Measurements from ENCODE around the gene SLC31A1. TPM values are rescaled to one million over a fixed set of nuclear protein-coding genes. Genes with fewer than 3 reads are reported as not detected.

SLC31A1 gene
- total and polyA plus RNA-seq, 2 of the 8 experiments (the other 6 are each of a cell fraction or from before 2014, with no cell fraction given): 23.9 to 40.8 TPM

DNA sequence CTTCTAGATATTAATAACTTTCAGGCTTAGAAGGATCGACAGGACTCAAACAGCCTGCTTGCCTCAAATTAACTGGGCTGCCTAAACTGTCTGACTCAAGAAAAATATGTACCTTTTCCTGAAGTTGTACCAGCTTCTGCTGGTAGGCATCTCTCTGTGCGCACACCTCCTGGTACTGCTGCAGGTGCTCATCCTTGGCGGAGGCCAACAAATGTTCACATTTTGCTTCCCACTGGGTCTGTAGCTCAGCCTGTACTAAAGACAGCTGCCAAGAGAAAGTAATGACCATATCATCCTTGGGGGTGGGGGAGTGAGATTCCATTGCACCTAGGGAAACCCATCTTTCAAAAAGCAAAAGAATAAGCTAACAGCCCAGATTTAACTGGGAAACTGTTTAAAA lies 48.0 kb upstream of the SLC31A1 start:
- Histone ChIP-seq H3K4ac (replicated peaks; ENCODE audit: insufficient read length, low read depth, low read length) (no peak overlapping the region), H2BK12ac (ENCODE audit: low read depth, low read length) (no peak overlapping the region), H2AK5ac (ENCODE audit: low read depth, low read length) (no peak overlapping the region), H3K18ac (ENCODE audit: extremely low read depth, low read length) (no peak overlapping the region), H2BK15ac (ENCODE audit: low read length) (no peak overlapping the region), H3K27me3 (replicated peaks in 1 of 4; ENCODE audit: control insufficient read depth in 3 of 4, extremely low read depth in 1 of 4, insufficient read depth in 3 of 4, low read length in 3 of 4) (no peaks in the 10 kb centered on the region), H3K79me1 (ENCODE audit: low read depth, low read length) (no peaks in the 10 kb centered on the region), H3K23me2 (ENCODE audit: low read depth, low read length) (no peaks in the 10 kb centered on the region), H4K5ac (ENCODE audit: insufficient read length, low read depth, low read length) (no peak overlapping the region), H3K14ac (ENCODE audit: insufficient read length) (no peak overlapping the region), H3K56ac (replicated peaks; ENCODE audit: insufficient read length, low read depth, low read length) (no peak overlapping the region), H2BK5ac (ENCODE audit: low read depth, low read length) (no peak overlapping the region), H3K79me2 (ENCODE audit: control insufficient read depth in 1 of 2, insufficient read depth in 2 of 2, low read length in 2 of 2) (no peaks in the 10 kb centered on the region), H3K36me3 (ENCODE audit: control insufficient read depth in 2 of 4, insufficient read depth in 4 of 4, low read length in 3 of 4) (peaks cover 10 to 52% (median 34%) of the 10 kb centered on the region in 4 experiments; a peak in 7 of 8 replicates), H4K8ac (ENCODE audit: extremely low read depth, insufficient read depth, low read length) (no peak overlapping the region), H3K4me3 (ENCODE audit: extremely low read depth in 1 of 4, insufficient read depth in 2 of 4, low read depth in 3 of 4, low read length in 4 of 4) (no peak overlapping the region), H2BK120ac (replicated peaks; ENCODE audit: low read depth, low read length) (no peak overlapping the region), H4K91ac (replicated peaks; ENCODE audit: insufficient read length, low read length) (no peak overlapping the region), H3K4me2 (ENCODE audit: insufficient read depth in 1 of 2, low read depth in 2 of 2, low read length in 2 of 2) (no peak overlapping the region), H3K27ac (ENCODE audit: low read depth, low read length) (no peak overlapping the region), H3K9ac (replicated peaks in 1 of 4; ENCODE audit: extremely low read depth in 1 of 4, low read depth in 3 of 4, low read length in 3 of 4) (no peak overlapping the region), H3K9me3 (ENCODE audit: insufficient read depth in 2 of 2, low read depth in 1 of 2, low read length in 1 of 2) (no peaks in the 10 kb centered on the region), H2AFZ (ENCODE audit: low read length) (no peak overlapping the region), H4K20me1 (replicated peaks in 1 of 2; ENCODE audit: control insufficient read depth in 1 of 2, insufficient read depth in 2 of 2, low read length in 2 of 2) (no peaks in the 10 kb centered on the region), H3K23ac (ENCODE audit: insufficient read length) (no peak overlapping the region), H3K4me1 (replicated peaks in 1 of 4; ENCODE audit: control insufficient read depth in 3 of 4, insufficient read depth in 4 of 4, low read length in 3 of 4) (no peaks in the 10 kb centered on the region), H2BK20ac (ENCODE audit: low read length) (no peak overlapping the region)
- DNase-seq (ENCODE audit: low read depth in 1 of 2, low spot score in 2 of 2) (no peak), FAIRE-seq (no peak)
- WGBS, 2 experiments (ENCODE audit: extremely low coverage in 1 of 2, insufficient coverage in 1 of 2, insufficient read length in 1 of 2, insufficient replicate concordance in 2 of 2, low coverage in 1 of 2, low lambda C conversion rate in 2 of 2, missing lambda C conversion rate in 1 of 2): 90% methylated on average over 3 of the region's 3 CpGs; no CpG with 5 or more reads in 1 of the 2 experiments
- POLR2A ChIA-PET (ENCODE audit: partially characterized antibody): interaction anchor here (0.9 kb wide), 1 partner anchor 11 kb away, joined by 3 read pairs; no protein-coding TSS in a partner anchor
- CTCF ChIA-PET (ENCODE audit: partially characterized antibody): interaction anchor here (1.0 to 2.1 kb wide), 4 partner anchors 12 to 251 kb away, joined by 3 to 7 read pairs (median 4); partner anchors contain the start of gene SLC31A2
- TF ChIP-seq, protein P1, sequence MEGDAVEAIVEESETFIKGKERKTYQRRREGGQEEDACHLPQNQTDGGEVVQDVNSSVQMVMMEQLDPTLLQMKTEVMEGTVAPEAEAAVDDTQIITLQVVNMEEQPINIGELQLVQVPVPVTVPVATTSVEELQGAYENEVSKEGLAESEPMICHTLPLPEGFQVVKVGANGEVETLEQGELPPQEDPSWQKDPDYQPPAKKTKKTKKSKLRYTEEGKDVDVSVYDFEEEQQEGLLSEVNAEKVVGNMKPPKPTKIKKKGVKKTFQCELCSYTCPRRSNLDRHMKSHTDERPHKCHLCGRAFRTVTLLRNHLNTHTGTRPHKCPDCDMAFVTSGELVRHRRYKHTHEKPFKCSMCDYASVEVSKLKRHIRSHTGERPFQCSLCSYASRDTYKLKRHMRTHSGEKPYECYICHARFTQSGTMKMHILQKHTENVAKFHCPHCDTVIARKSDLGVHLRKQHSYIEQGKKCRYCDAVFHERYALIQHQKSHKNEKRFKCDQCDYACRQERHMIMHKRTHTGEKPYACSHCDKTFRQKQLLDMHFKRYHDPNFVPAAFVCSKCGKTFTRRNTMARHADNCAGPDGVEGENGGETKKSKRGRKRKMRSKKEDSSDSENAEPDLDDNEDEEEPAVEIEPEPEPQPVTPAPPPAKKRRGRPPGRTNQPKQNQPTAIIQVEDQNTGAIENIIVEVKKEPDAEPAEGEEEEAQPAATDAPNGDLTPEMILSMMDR (IDR thresholded peaks at IDR 0.05; ENCODE audit: control extremely low read depth in 1 of 3, insufficient read depth in 1 of 3, low read depth in 1 of 3, low read length in 3 of 3): no peak
- TF ChIP-seq, protein P2, sequence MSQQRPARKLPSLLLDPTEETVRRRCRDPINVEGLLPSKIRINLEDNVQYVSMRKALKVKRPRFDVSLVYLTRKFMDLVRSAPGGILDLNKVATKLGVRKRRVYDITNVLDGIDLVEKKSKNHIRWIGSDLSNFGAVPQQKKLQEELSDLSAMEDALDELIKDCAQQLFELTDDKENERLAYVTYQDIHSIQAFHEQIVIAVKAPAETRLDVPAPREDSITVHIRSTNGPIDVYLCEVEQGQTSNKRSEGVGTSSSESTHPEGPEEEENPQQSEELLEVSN (IDR thresholded peaks at IDR 0.05): no peak
- TF ChIP-seq CHD2 (IDR thresholded peaks at IDR 0.05; ENCODE audit: low read length) (no peak), YY1 (IDR thresholded peaks at IDR 0.05; ENCODE audit: low read depth, low read length) (no peak), CBX8 (IDR thresholded peaks at IDR 0.05; ENCODE audit: borderline replicate concordance, low read depth, low read length) (no peak), POLR2AphosphoS5 (IDR thresholded peaks at IDR 0.05; ENCODE audit: low read depth, low read length) (no peak), TBP (IDR thresholded peaks at IDR 0.05; ENCODE audit: low read depth, low read length) (no peak), JUND (IDR thresholded peaks at IDR 0.05; ENCODE audit: low read length) (no peak), SRF (IDR thresholded peaks at IDR 0.05; ENCODE audit: low read depth, low read length) (no peak)
- TF ChIP-seq, protein P3, sequence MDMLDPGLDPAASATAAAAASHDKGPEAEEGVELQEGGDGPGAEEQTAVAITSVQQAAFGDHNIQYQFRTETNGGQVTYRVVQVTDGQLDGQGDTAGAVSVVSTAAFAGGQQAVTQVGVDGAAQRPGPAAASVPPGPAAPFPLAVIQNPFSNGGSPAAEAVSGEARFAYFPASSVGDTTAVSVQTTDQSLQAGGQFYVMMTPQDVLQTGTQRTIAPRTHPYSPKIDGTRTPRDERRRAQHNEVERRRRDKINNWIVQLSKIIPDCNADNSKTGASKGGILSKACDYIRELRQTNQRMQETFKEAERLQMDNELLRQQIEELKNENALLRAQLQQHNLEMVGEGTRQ (IDR thresholded peaks at IDR 0.05; ENCODE audit: low read length): no peak
